ENCODE results near the gene MCCC2.
A peak's percentile ranks its signal among the peaks of the same experiment; 100 is the strongest.
"Not testable (repeated sequence)": the region's sequence is repeated elsewhere in the genome, so short reads cannot be mapped to it uniquely, and the experiment has no call there.

MCCC2 gene

GRCh38 chr5:71586052-71586940 lies 844 bp upstream of the MCCC2 start:
- intact Hi-C loops (cut with micrococcal nuclease), result no loop called here
- Mint-ChIP-seq H3K4me3 (peak overlapping the region; percentile 99), H3K27me3 (no peaks in the 10 kb centered on the region), H3K9me3 (no peaks in the 10 kb centered on the region), H3K36me3 (ENCODE audit: low read depth) (peaks cover 11% of the 10 kb centered on the region), H3K4me1 (ENCODE audit: low read depth) (peaks cover 29% of the 10 kb centered on the region), H3K27ac (peak overlapping the region; percentile 93)

- Mint-ChIP-seq H3K36me3 (ENCODE audit: low read depth) (peaks cover 17% of the 10 kb centered on the region), H3K9me3 (no peaks in the 10 kb centered on the region), H3K4me1 (ENCODE audit: low read depth) (peaks cover 29% of the 10 kb centered on the region), H3K4me3 (peak overlapping the region; percentile 99), H3K27me3 (no peaks in the 10 kb centered on the region), H3K27ac (peak overlapping the region; percentile 93)
- intact Hi-C loops (cut with micrococcal nuclease), result no loop called here
These were observed 809 bp downstream of the MCCC2 start for GRCh38 chr5:71587766-71588532.

- Mint-ChIP-seq H3K27me3 (no peaks in the 10 kb centered on the region), H3K9me3 (no peaks in the 10 kb centered on the region), H3K36me3 (ENCODE audit: low read depth) (peaks cover 17% of the 10 kb centered on the region), H3K4me3 (no peak overlapping the region), H3K4me1 (ENCODE audit: low read depth) (peaks cover 29% of the 10 kb centered on the region), H3K27ac (no peak overlapping the region)
- intact Hi-C loops (cut with micrococcal nuclease), result no loop called here
These were observed 1.4 kb downstream of the MCCC2 start for GRCh38 chr5:71588533-71588885.

- Mint-ChIP-seq H3K4me3 (no peak overlapping the region), H3K4me1 (ENCODE audit: low read depth) (peaks cover 29% of the 10 kb centered on the region), H3K36me3 (ENCODE audit: low read depth) (peaks cover 29% of the 10 kb centered on the region), H3K9me3 (no peaks in the 10 kb centered on the region), H3K27ac (no peak overlapping the region), H3K27me3 (no peaks in the 10 kb centered on the region)
- intact Hi-C loops (cut with micrococcal nuclease), result no loop called here
These were observed 2.8 kb downstream of the MCCC2 start for GRCh38 chr5:71589903-71590302.

- no peaks in the 10 kb centered on the region for H3K9me3 Mint-ChIP-seq
- peaks cover 29% of the 10 kb centered on the region for H3K4me1 Mint-ChIP-seq (ENCODE audit: low read depth)
- H3K27ac Mint-ChIP-seq, result no peak overlapping the region
- no peak overlapping the region for H3K4me3 Mint-ChIP-seq
- intact Hi-C loops (cut with micrococcal nuclease), result no loop called here
- H3K27me3 Mint-ChIP-seq, result no peaks in the 10 kb centered on the region
- peaks cover 38% of the 10 kb centered on the region for H3K36me3 Mint-ChIP-seq (ENCODE audit: low read depth)
These were observed 4.0 kb downstream of the MCCC2 start for GRCh38 chr5:71591100-71591499.

- H3K27ac Mint-ChIP-seq, result no peak overlapping the region
- H3K36me3 Mint-ChIP-seq (ENCODE audit: low read depth), result peaks cover 75% of the 10 kb centered on the region
- H3K4me1 Mint-ChIP-seq (ENCODE audit: low read depth), result no peaks in the 10 kb centered on the region
- H3K27me3 Mint-ChIP-seq, result no peaks in the 10 kb centered on the region
- no peaks in the 10 kb centered on the region for H3K9me3 Mint-ChIP-seq
- no peak overlapping the region for H3K4me3 Mint-ChIP-seq
- intact Hi-C loops (cut with micrococcal nuclease), result no loop called here
These were observed 9.0 kb downstream of the MCCC2 start for GRCh38 chr5:71596169-71596568.

- H3K27me3 Mint-ChIP-seq, result no peaks in the 10 kb centered on the region
- H3K27ac Mint-ChIP-seq, result no peak overlapping the region
- peaks cover 75% of the 10 kb centered on the region for H3K36me3 Mint-ChIP-seq (ENCODE audit: low read depth)
- intact Hi-C loops (cut with micrococcal nuclease), result no loop called here
- H3K4me3 Mint-ChIP-seq, result no peak overlapping the region
- no peaks in the 10 kb centered on the region for H3K9me3 Mint-ChIP-seq
- H3K4me1 Mint-ChIP-seq (ENCODE audit: low read depth), result no peaks in the 10 kb centered on the region
These were observed 9.9 kb downstream of the MCCC2 start for GRCh38 chr5:71597001-71597400.

- intact Hi-C loops (cut with micrococcal nuclease), result no loop called here
- no peak overlapping the region for H3K27ac Mint-ChIP-seq
- H3K27me3 Mint-ChIP-seq, result no peaks in the 10 kb centered on the region
- no peak overlapping the region for H3K4me3 Mint-ChIP-seq
- H3K36me3 Mint-ChIP-seq (ENCODE audit: low read depth), result peaks cover 84% of the 10 kb centered on the region
- H3K9me3 Mint-ChIP-seq, result no peaks in the 10 kb centered on the region
- H3K4me1 Mint-ChIP-seq (ENCODE audit: low read depth), result no peaks in the 10 kb centered on the region
These were observed 13.6 kb downstream of the MCCC2 start for GRCh38 chr5:71600783-71601182.

GRCh38 chr5:71601222-71602026 lies 14.3 kb downstream of the MCCC2 start:
- H3K36me3 Mint-ChIP-seq (ENCODE audit: low read depth), result peaks cover 79% of the 10 kb centered on the region
- H3K9me3 Mint-ChIP-seq, result no peaks in the 10 kb centered on the region
- H3K27me3 Mint-ChIP-seq, result no peaks in the 10 kb centered on the region
- no peaks in the 10 kb centered on the region for H3K4me1 Mint-ChIP-seq (ENCODE audit: low read depth)
- no peak overlapping the region for H3K4me3 Mint-ChIP-seq
- H3K27ac Mint-ChIP-seq, result no peak overlapping the region
- intact Hi-C loops (cut with micrococcal nuclease), result no loop called here

GRCh38 chr5:71609916-71610315 lies 22.8 kb downstream of the MCCC2 start:
- H3K4me1 Mint-ChIP-seq (ENCODE audit: low read depth); H3K9me3 Mint-ChIP-seq; H3K27ac Mint-ChIP-seq; H3K4me3 Mint-ChIP-seq; H3K27me3 Mint-ChIP-seq; intact Hi-C loops (cut with micrococcal nuclease): not testable (repeated sequence)
- H3K36me3 Mint-ChIP-seq (ENCODE audit: low read depth), result peaks cover 58% of the 10 kb centered on the region

- H3K27ac Mint-ChIP-seq, result no peak overlapping the region
These were observed 28.7 kb downstream of the MCCC2 start for GRCh38 chr5:71615809-71616208.

GRCh38 chr5:71620630-71621029 lies 33.5 kb downstream of the MCCC2 start:
- no peaks in the 10 kb centered on the region for H3K4me1 Mint-ChIP-seq (ENCODE audit: low read depth)
- H3K9me3 Mint-ChIP-seq, result no peaks in the 10 kb centered on the region
- peaks cover 74% of the 10 kb centered on the region for H3K36me3 Mint-ChIP-seq (ENCODE audit: low read depth)
- no peak overlapping the region for H3K4me3 Mint-ChIP-seq
- intact Hi-C loops (cut with micrococcal nuclease), result no loop called here
- no peaks in the 10 kb centered on the region for H3K27me3 Mint-ChIP-seq
- H3K27ac Mint-ChIP-seq, result no peak overlapping the region

More at GRCh38 chr5:71615809-71616208, 28.7 kb downstream of the MCCC2 start:
- H3K36me3 Mint-ChIP-seq (ENCODE audit: low read depth), result peaks cover 61% of the 10 kb centered on the region
- H3K9me3 Mint-ChIP-seq, result no peaks in the 10 kb centered on the region
- H3K4me3 Mint-ChIP-seq, result no peak overlapping the region
- no peaks in the 10 kb centered on the region for H3K4me1 Mint-ChIP-seq (ENCODE audit: low read depth)
- intact Hi-C loops (cut with micrococcal nuclease), result no loop called here
- no peaks in the 10 kb centered on the region for H3K27me3 Mint-ChIP-seq

- Mint-ChIP-seq H3K27ac (no peak overlapping the region), H3K4me3 (no peak overlapping the region), H3K4me1 (ENCODE audit: low read depth) (no peaks in the 10 kb centered on the region), H3K36me3 (ENCODE audit: low read depth) (peaks cover 69% of the 10 kb centered on the region), H3K27me3 (no peaks in the 10 kb centered on the region), H3K9me3 (no peaks in the 10 kb centered on the region)
- intact Hi-C loops (cut with micrococcal nuclease), result no loop called here
These were observed 34.1 kb downstream of the MCCC2 start for GRCh38 chr5:71621268-71621667.

- peaks cover 67% of the 10 kb centered on the region for H3K36me3 Mint-ChIP-seq (ENCODE audit: low read depth)
- intact Hi-C loops (cut with micrococcal nuclease), result no loop called here
- no peaks in the 10 kb centered on the region for H3K9me3 Mint-ChIP-seq
- H3K27me3 Mint-ChIP-seq, result no peaks in the 10 kb centered on the region
- no peak overlapping the region for H3K27ac Mint-ChIP-seq
- H3K4me1 Mint-ChIP-seq (ENCODE audit: low read depth), result no peaks in the 10 kb centered on the region
- no peak overlapping the region for H3K4me3 Mint-ChIP-seq
These were observed 34.6 kb downstream of the MCCC2 start for GRCh38 chr5:71621741-71622140.

All from dendritic cell treated with granulocyte-macrophage colony-stimulating factor and Interleukin-4, amounts not matched to agents 40 ng/mL and 50 ng/mL, for 4 days (primary cell).